Measurements from ENCODE around the gene WAC. TPM values are rescaled to one million over a fixed set of nuclear protein-coding genes. Genes with fewer than 3 reads are reported as not detected.

The WAC gene
- polyA plus RNA-seq, 1 of the 3 experiments (the other 2 are of a cell fraction), result 31.1 TPM

DNA sequence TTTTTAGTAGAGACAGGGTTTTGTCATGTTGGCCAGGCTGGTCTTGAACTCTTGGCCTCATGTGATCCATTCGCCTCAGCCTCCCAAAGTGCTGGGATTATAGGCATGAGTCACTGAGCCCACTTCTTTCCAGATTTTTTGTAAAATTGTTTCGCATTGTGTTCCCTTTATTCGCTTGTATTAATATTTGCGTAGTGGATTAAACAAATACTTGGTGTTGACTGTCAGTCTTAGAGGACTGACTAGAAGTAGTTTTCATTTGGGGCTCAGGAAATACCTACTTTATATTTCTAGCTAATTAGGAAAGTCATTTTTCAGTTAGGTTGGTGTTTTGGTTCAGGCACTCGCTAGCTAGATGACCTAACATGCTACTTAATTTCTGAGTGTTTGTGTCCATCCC lies 11.1 kb downstream of the WAC start:
- no peak overlapping the region for H2AFZ ChIP-seq (ENCODE audit: low read depth)
- peaks cover 6% of the 10 kb centered on the region for H3F3A ChIP-seq (replicated peaks; ENCODE audit: insufficient read depth)
- H3K9me2 ChIP-seq, result no peaks in the 10 kb centered on the region
- no peak overlapping the region for H3K9ac ChIP-seq
- WGBS (ENCODE audit: low lambda C conversion rate), result 90% methylated on average over 5 of the region's 5 CpGs
- no peak overlapping the region for H3K4me3 ChIP-seq (ENCODE audit: low read depth in 2 of 2, low read length in 1 of 2)
- no peak overlapping the region for H3K27ac ChIP-seq (ENCODE audit: low read depth in 2 of 2, low read length in 1 of 2)
- H3K9me3 ChIP-seq, result no peaks in the 10 kb centered on the region
- no peak for DNase-seq
- no peaks in the 10 kb centered on the region for H3K27me3 ChIP-seq (ENCODE audit: insufficient read depth)
- CTCF ChIA-PET, result interaction anchor here (1.2 kb wide), 1 partner anchor 112 kb away, joined by 3 read pairs; no protein-coding TSS in a partner anchor
- no peak for TF ChIP-seq SMC3 (IDR thresholded peaks at IDR 0.05; ENCODE audit: low read depth, low read length)
- TF ChIP-seq EZH2phosphoT487 (IDR thresholded peaks at IDR 0.05; ENCODE audit: borderline replicate concordance, low read depth), result no peak
- TF ChIP-seq, protein P1, sequence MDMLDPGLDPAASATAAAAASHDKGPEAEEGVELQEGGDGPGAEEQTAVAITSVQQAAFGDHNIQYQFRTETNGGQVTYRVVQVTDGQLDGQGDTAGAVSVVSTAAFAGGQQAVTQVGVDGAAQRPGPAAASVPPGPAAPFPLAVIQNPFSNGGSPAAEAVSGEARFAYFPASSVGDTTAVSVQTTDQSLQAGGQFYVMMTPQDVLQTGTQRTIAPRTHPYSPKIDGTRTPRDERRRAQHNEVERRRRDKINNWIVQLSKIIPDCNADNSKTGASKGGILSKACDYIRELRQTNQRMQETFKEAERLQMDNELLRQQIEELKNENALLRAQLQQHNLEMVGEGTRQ (IDR thresholded peaks at IDR 0.05; ENCODE audit: borderline replicate concordance, low read depth, low read length), result no peak
- TF ChIP-seq, protein P2, sequence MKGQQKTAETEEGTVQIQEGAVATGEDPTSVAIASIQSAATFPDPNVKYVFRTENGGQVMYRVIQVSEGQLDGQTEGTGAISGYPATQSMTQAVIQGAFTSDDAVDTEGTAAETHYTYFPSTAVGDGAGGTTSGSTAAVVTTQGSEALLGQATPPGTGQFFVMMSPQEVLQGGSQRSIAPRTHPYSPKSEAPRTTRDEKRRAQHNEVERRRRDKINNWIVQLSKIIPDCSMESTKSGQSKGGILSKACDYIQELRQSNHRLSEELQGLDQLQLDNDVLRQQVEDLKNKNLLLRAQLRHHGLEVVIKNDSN (IDR thresholded peaks at IDR 0.05; ENCODE audit: borderline replicate concordance, low read depth), result no peak
- no peak for TF ChIP-seq MAX (IDR thresholded peaks at IDR 0.05; ENCODE audit: low read depth)
- TF ChIP-seq CTCF (IDR thresholded peaks at IDR 0.05), result no peak
- TF ChIP-seq GATA2 (CRISPR knock-in tag; IDR thresholded peaks at IDR 0.05), result no peak
- TF ChIP-seq RCOR1 (IDR thresholded peaks at IDR 0.05; ENCODE audit: low read length), result no peak
- TF ChIP-seq YY1 (IDR thresholded peaks at IDR 0.05; ENCODE audit: low read depth), result no peak
- no peak for TF ChIP-seq TCF12 (IDR thresholded peaks at IDR 0.05)
- no peak for TF ChIP-seq MEF2A (IDR thresholded peaks at IDR 0.05; ENCODE audit: borderline replicate concordance, low read depth)
- no peak for TF ChIP-seq ELF1 (IDR thresholded peaks at IDR 0.05)
- TF ChIP-seq EP300 (IDR thresholded peaks at IDR 0.05; ENCODE audit: borderline replicate concordance in 1 of 2, low read depth in 1 of 2, low read length in 1 of 2), result no peak
- peaks cover 94% of the 10 kb centered on the region for H4K20me1 ChIP-seq (ENCODE audit: insufficient read depth)
- H3K4me2 ChIP-seq, result no peak overlapping the region
- peaks cover 0 to 3% of the 10 kb centered on the region in 2 experiments; a peak in 2 of 4 replicates for H3K4me1 ChIP-seq (ENCODE audit: control insufficient read depth in 1 of 2, insufficient read depth in 2 of 2, low read depth in 1 of 2, low read length in 1 of 2)
- H3K36me3 ChIP-seq (replicated peaks in 1 of 2; ENCODE audit: control insufficient read depth in 1 of 2, insufficient read depth in 2 of 2, low read length in 1 of 2), result peaks cover 70 to 73% of the 10 kb centered on the region in 2 experiments
- POLR2A ChIA-PET, result interaction anchor here (0.7 kb wide), 1 partner anchor 23 kb away, joined by 6 read pairs; no protein-coding TSS in a partner anchor
- peaks cover 100% of the 10 kb centered on the region for H3K79me2 ChIP-seq (ENCODE audit: insufficient read depth)

All from SK-N-SH (cell line).